BJ (cell line): ENCODE data around the gene TASP1. TPM values are rescaled to one million over a fixed set of nuclear protein-coding genes. Genes with fewer than 3 reads are reported as not detected.
"Not testable (repeated sequence)": the region's sequence is repeated elsewhere in the genome, so short reads cannot be mapped to it uniquely, and the experiment has no call there.

Experiments
- CTCF ChIA-PET: fragments of 350-600 bp; formaldehyde crosslinking; extraction: SDS; loops from one replicate; lab custom pipeline; 2021; ENCODE audit warnings: antibody characterized with exemption, inconsistent platforms; lab: Yijun Ruan, JAX
- POLR2A ChIA-PET: fragments of 300-600 bp; sonication (Branson Sonifier 250); formaldehyde crosslinking; extraction: SDS; loops from one replicate; lab custom pipeline; 2021; ENCODE audit warnings: antibody characterized with exemption; lab: Charles Lee
- DNase-seq: peaks from one replicate; pipeline ENCODE4 v3.0.0-alpha.2; 2011; ENCODE audit warnings: low read depth
- H3K27me3 ChIP-seq: 2 replicates; pipeline ENCODE4 v1.6.0; 2011; ENCODE audit warnings: low read length; ENCODE audit not compliant: control insufficient read depth, insufficient read depth
- H3K36me3 ChIP-seq: 2 replicates; pipeline ENCODE4 v1.5.1; 2011; ENCODE audit warnings: low read length; ENCODE audit not compliant: control insufficient read depth, insufficient read depth
- H3K4me3 ChIP-seq: 2 replicates; pipeline ENCODE4 v1.5.1; 2011; ENCODE audit warnings: low read depth, mild to moderate bottlenecking, control low read depth, low read length
- CTCF ChIP-seq: IDR thresholded peaks from 2 replicates; pipeline ENCODE4 v1.5.1; 2011; ENCODE audit warnings: low read depth, mild to moderate bottlenecking, control low read depth, inconsistent platforms, low read length, moderate library complexity; ENCODE audit not compliant: insufficient read depth
- polyA plus RNA-seq: library from polyadenylated mRNA; depleted of rRNA; stranded (reverse); fragments of >200 nt; gene quantifications from 2 replicates; pipeline ENCODE4 v1.2.3, GENCODE V29; 2011

TASP1 gene
- polyA plus RNA-seq, 1 experiment = 5.4 TPM

DNA sequence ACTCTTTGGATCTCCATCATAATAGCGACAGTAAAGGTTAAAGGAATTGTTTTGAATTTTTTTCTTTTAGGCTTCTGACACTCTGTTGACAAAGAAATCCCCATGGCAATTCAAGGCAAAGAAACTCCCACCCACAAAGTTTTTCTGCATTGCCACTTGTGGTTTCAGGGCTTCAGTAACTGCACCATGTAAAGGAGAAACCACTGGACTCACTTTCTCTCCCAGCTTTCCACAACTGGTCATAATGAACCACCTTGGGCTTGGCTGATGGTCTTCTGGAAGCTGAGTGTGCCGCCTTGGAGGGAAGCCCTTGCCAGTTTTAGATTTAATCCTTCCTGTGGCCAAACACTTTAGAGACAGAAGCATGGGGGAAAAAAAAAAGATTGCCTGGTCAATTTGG, 254.6 kb downstream of the TASP1 start:
- POLR2A ChIA-PET = no interaction called here
- Histone ChIP-seq H3K36me3 (no peaks in the 10 kb centered on the region), H3K27me3 (no peaks in the 10 kb centered on the region), H3K4me3 (no peak overlapping the region)
- no peak for TF ChIP-seq CTCF
- CTCF ChIA-PET = no interaction called here
- no peak for DNase-seq

DNA sequence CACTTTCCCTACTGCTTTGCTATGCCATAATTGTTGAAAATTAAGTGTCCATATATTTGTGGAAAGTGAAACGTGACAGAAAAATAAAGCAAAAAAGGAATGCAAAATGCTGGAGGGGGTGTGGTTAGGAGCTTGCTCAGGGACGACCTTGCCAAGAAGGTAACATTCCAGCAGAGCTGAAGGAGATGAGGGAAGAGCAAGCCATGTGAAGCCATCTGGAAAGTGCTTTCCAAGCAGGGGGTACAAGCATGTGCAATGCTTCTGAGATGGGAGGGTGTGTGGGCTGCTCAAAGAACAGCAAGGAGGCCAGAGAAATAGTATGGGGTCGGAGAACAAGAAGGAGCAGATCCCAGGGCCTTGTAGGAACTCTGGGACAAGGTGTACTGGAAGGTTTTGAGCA, 255.9 kb downstream of the TASP1 start:
- Histone ChIP-seq H3K4me3 (no peak overlapping the region), H3K36me3 (no peaks in the 10 kb centered on the region), H3K27me3 (no peaks in the 10 kb centered on the region)
- CTCF ChIA-PET = interaction anchor here (0.9 kb wide), 1 partner anchor 27 kb away, joined by 3 read pairs; no protein-coding TSS in a partner anchor
- POLR2A ChIA-PET = interaction anchor here (0.6 kb wide), 1 partner anchor 89 kb away, joined by 3 read pairs; no protein-coding TSS in a partner anchor
- no peak for DNase-seq
- no peak for TF ChIP-seq CTCF

DNA sequence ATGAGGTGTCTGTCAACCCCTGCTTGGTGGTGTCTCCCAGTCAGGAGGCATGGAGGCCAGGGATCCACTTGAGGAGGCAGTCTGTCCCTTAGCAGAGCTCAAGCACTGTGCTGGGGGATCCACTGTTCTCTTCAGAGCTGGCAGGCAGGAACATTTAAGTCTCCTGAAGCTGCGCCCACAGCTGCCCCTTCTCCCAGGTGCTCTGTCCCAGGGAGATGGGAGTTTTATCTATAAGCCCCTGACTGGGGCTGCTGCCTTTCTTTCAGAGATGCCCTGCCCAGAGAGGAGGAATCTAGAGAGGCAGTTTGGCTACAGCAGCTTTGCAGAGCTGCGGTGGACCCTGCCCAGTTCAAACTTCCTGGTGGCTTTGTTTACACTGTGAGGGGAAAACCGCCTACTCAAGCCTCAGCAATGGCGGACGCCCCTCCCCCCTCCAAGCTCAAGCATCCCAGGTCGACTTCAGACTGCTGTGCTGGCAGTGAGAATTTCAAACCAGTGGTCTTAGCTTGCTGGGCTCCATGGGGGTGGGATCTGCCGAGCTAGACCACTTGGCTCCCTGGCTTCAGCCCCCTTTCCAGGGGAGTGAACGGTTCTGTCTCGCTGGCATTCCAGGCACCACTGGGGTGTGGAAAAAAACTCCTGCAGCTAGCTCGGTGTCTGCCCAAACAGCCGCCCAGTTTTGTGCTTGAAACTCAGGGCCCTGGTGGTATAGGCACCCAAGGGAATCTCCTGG, 258.1 kb downstream of the TASP1 start:
- DNase-seq, H3K4me3 ChIP-seq, H3K36me3 ChIP-seq, POLR2A ChIA-PET, H3K27me3 ChIP-seq: not testable (repeated sequence)
- CTCF ChIA-PET = interaction anchor here (1.0 kb wide), 1 partner anchor 80 kb away, joined by 3 read pairs; no protein-coding TSS in a partner anchor

DNA sequence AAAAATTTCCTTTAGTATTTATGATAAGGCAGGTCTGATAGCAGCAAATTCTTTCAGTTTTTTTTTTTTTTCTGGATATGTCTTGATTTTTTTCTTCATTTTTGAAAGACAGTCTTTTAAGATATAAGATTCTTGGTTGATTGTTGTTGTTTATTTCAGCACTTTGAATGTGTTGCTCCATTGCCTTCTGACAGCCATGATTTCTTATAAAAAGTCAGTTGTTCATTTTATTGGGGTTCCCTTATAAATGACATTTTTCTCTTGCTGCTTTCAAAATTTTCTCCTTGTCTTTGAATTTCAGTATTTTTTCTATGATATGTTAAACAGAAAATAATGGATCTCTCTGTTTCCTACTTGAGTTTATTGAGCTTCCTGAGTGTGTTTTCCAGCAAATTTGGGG, 265.3 kb downstream of the TASP1 start:
- Histone ChIP-seq H3K27me3 (no peaks in the 10 kb centered on the region), H3K4me3 (no peak overlapping the region), H3K36me3 (no peaks in the 10 kb centered on the region)
- CTCF ChIA-PET = no interaction called here
- no peak for TF ChIP-seq CTCF
- DNase-seq = no peak
- POLR2A ChIA-PET = no interaction called here

DNA sequence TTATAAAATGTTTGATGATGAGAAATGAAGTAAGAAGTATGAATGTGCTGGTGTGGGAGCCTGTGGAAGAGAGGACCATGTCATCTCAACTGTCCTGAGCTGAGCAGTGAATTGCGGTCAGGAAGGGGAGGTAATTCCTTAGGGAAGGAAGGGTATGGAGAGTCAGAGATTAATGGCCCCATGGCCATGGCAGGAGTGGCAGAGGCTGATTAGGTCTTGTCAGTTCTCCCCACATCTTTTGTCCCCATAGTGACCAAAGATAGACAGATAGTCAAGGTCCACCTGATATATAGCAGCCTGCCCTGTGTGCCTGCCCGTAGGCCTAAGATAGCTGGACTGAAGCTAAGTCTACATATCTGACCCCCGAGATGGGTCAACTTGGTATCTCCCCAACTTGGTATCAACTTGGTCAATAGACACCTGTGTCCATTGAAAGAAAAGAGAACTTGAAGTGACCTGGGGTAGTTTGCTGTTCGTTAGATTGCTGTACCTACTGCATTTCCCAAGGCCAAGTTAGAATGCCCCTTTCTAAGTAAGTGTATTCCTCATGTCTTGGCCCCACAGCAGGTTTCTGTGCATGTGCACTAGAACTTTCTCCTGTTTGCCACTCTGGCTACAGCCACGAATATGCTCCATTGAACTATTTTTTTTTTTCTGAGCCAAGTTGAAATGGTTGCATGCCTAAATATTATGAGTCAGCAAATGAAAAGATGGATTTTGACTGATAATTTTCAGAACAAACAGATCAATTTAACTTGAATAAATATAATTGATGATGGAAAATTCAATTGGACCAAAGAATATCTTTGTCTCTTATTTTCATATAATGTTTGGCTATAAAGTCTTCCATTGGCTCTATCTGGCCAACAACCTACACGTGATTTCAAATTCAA, 274.2 kb downstream of the TASP1 start:
- no peaks in the 10 kb centered on the region for H3K27me3 ChIP-seq
- ChIA-PET CTCF (no interaction called here), POLR2A (no interaction called here)
- no peaks in the 10 kb centered on the region for H3K36me3 ChIP-seq
- no peak for DNase-seq
- no peak for TF ChIP-seq CTCF
- no peak overlapping the region for H3K4me3 ChIP-seq
